Measurements from ENCODE around the gene BCL11B.
A peak's percentile ranks its signal among the peaks of the same experiment; 100 is the strongest.

Gene BCL11B

GRCh38 chr14:99272899-99273765 lies 1.1 kb upstream of the BCL11B start:
- peaks cover 59% of the 10 kb centered on the region for H3K27me3 ChIP-seq (ENCODE audit: insufficient read depth, low read depth, severe bottlenecking)
- peak overlapping the region; percentile 49 for H3K4me3 ChIP-seq (ENCODE audit: low read depth, low read length)
- TF ChIP-seq CTCF (IDR thresholded peaks at IDR 0.05; ENCODE audit: low read depth, low read length), result no peak

GRCh38 chr14:99272632-99272898 lies 568 bp upstream of the BCL11B start:
- Histone ChIP-seq H3K27me3 (ENCODE audit: insufficient read depth, low read depth, severe bottlenecking) (peaks cover 65% of the 10 kb centered on the region), H3K36me3 (no peaks in the 10 kb centered on the region), H3K9me3 (ENCODE audit: severe bottlenecking) (peaks cover 4% of the 10 kb centered on the region), H3K4me3 (ENCODE audit: low read depth, low read length) (peak overlapping the region; percentile 49), H3K27ac (no peak overlapping the region)
- DNase-seq, result no peak
- TF ChIP-seq CTCF (IDR thresholded peaks at IDR 0.05; ENCODE audit: low read depth, low read length), result no peak

More at GRCh38 chr14:99272899-99273765, 1.1 kb upstream of the BCL11B start:
- peaks cover 4% of the 10 kb centered on the region for H3K9me3 ChIP-seq (ENCODE audit: severe bottlenecking)
- DNase-seq, result peak; percentile 82
- peak overlapping the region; percentile 29 for H3K27ac ChIP-seq
- no peaks in the 10 kb centered on the region for H3K36me3 ChIP-seq

- no peak for TF ChIP-seq CTCF (IDR thresholded peaks at IDR 0.05; ENCODE audit: low read depth, low read length)
- H3K27me3 ChIP-seq (ENCODE audit: insufficient read depth, low read depth, severe bottlenecking), result peaks cover 76% of the 10 kb centered on the region
- H3K36me3 ChIP-seq, result no peaks in the 10 kb centered on the region
- H3K9me3 ChIP-seq (ENCODE audit: severe bottlenecking), result peaks cover 4% of the 10 kb centered on the region
- peak overlapping the region; percentile 49 for H3K4me3 ChIP-seq (ENCODE audit: low read depth, low read length)
- H3K27ac ChIP-seq, result no peak overlapping the region
- no peak for DNase-seq
Measured at GRCh38 chr14:99271221-99271941, 616 bp downstream of the BCL11B start.

- Histone ChIP-seq H3K4me3 (ENCODE audit: low read depth, low read length) (peak overlapping the region; percentile 47), H3K36me3 (no peaks in the 10 kb centered on the region), H3K27ac (no peak overlapping the region), H3K27me3 (ENCODE audit: insufficient read depth, low read depth, severe bottlenecking) (peaks cover 82% of the 10 kb centered on the region), H3K9me3 (ENCODE audit: severe bottlenecking) (peaks cover 4% of the 10 kb centered on the region)
- no peak for TF ChIP-seq CTCF (IDR thresholded peaks at IDR 0.05; ENCODE audit: low read depth, low read length)
- DNase-seq, result no peak
Measured at GRCh38 chr14:99270458-99271220, 1.4 kb downstream of the BCL11B start.

- Histone ChIP-seq H3K9me3 (ENCODE audit: severe bottlenecking) (peaks cover 2% of the 10 kb centered on the region), H3K4me3 (ENCODE audit: low read depth, low read length) (no peak overlapping the region; the same call in 1 of the 2 replicates), H3K27ac (no peak overlapping the region), H3K27me3 (ENCODE audit: insufficient read depth, low read depth, severe bottlenecking) (peaks cover 90% of the 10 kb centered on the region), H3K36me3 (no peaks in the 10 kb centered on the region)
- no peak for DNase-seq
- no peak for TF ChIP-seq CTCF (IDR thresholded peaks at IDR 0.05; ENCODE audit: low read depth, low read length)
Measured at GRCh38 chr14:99268810-99269707, 2.9 kb downstream of the BCL11B start.

All from WERI-Rb-1 (cell line).